Measurements from ENCODE around the gene INTS11.

DNA sequence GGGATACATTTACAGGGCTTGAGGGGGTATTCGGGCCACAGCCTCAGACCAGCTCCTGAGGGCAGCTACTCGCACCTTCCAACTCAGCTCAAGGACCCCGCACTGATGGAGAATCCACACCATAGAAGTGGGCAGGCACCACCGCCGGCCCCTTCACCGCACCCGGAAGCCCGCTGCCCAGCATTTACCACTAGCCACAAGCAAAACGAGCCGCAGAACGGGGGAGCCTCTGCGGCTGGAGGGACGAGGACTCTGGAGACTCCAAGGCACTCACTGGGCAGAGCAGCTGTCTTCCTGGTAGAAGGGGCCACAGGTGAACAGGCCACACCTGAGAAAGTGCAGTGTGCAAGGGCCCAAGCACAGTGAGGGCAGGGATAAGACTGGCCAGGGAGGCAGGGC, 56.2 kb downstream of the INTS11 start:
- TF ChIP-seq, protein P1, sequence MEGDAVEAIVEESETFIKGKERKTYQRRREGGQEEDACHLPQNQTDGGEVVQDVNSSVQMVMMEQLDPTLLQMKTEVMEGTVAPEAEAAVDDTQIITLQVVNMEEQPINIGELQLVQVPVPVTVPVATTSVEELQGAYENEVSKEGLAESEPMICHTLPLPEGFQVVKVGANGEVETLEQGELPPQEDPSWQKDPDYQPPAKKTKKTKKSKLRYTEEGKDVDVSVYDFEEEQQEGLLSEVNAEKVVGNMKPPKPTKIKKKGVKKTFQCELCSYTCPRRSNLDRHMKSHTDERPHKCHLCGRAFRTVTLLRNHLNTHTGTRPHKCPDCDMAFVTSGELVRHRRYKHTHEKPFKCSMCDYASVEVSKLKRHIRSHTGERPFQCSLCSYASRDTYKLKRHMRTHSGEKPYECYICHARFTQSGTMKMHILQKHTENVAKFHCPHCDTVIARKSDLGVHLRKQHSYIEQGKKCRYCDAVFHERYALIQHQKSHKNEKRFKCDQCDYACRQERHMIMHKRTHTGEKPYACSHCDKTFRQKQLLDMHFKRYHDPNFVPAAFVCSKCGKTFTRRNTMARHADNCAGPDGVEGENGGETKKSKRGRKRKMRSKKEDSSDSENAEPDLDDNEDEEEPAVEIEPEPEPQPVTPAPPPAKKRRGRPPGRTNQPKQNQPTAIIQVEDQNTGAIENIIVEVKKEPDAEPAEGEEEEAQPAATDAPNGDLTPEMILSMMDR (IDR thresholded peaks at IDR 0.05; ENCODE audit: borderline replicate concordance, extremely low read depth, low read length, poor library complexity, severe bottlenecking): no peak
- no peak for TF ChIP-seq EZH2 (IDR thresholded peaks at IDR 0.05; ENCODE audit: borderline replicate concordance, low read depth, low read length, severe bottlenecking)
